ENCODE measurements around the gene SLC25A30.

Gene SLC25A30

GRCh38 chr13:45446181-45446580 is 28.0 kb upstream of the SLC25A30 start:
- TF ChIP-seq FOXP2 (optimal IDR thresholded peaks at IDR 0.05; ENCODE audit: borderline replicate concordance, extremely low read depth, extremely low read length, insufficient read depth) (no peak), SIN3A (IDR thresholded peaks at IDR 0.05; ENCODE audit: borderline replicate concordance, insufficient read depth, low read length) (no peak), TAF1 (IDR thresholded peaks at IDR 0.05; ENCODE audit: borderline replicate concordance, insufficient read depth, low read length) (no peak), REST (IDR thresholded peaks at IDR 0.05; ENCODE audit: insufficient read depth in 1 of 2, low read depth in 2 of 2, low read length in 2 of 2) (no peak), POLR2AphosphoS5 (IDR thresholded peaks at IDR 0.05; ENCODE audit: low read depth, low read length) (no peak)

- TF ChIP-seq SIN3A (IDR thresholded peaks at IDR 0.05; ENCODE audit: borderline replicate concordance, insufficient read depth, low read length) (no peak), REST (IDR thresholded peaks at IDR 0.05; ENCODE audit: insufficient read depth in 1 of 2, low read depth in 2 of 2, low read length in 2 of 2) (no peak), FOXP2 (optimal IDR thresholded peaks at IDR 0.05; ENCODE audit: borderline replicate concordance, extremely low read depth, extremely low read length, insufficient read depth) (no peak), POLR2AphosphoS5 (IDR thresholded peaks at IDR 0.05; ENCODE audit: low read depth, low read length) (no peak), TAF1 (IDR thresholded peaks at IDR 0.05; ENCODE audit: borderline replicate concordance, insufficient read depth, low read length) (no peak)
Observed at GRCh38 chr13:45445053-45445452, 26.9 kb upstream of the SLC25A30 start.

DNA sequence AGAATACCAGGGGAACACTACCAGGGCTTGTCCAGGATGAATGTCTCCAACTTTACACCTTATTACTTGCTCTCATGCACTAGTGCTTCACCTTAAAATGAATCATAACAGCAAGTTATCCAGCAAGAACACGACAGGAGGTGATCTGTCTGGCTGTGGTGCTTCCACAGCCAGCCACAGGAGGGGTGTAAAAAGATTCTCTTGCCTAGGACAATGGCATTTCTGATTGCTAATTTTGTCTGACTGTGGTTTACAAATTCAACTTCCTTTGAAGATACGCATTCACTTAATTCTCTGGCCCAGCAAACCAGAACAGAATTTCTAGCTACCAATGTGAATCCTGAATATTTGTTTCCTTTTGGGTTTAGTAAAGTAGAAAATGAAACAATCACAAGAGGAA is 23.5 kb upstream of the SLC25A30 start:
- TF ChIP-seq FOXP2 (optimal IDR thresholded peaks at IDR 0.05; ENCODE audit: borderline replicate concordance, extremely low read depth, extremely low read length, insufficient read depth) (no peak), REST (IDR thresholded peaks at IDR 0.05; ENCODE audit: insufficient read depth in 1 of 2, low read depth in 2 of 2, low read length in 2 of 2) (no peak), TAF1 (IDR thresholded peaks at IDR 0.05; ENCODE audit: borderline replicate concordance, insufficient read depth, low read length) (no peak), POLR2AphosphoS5 (IDR thresholded peaks at IDR 0.05; ENCODE audit: low read depth, low read length) (no peak), SIN3A (IDR thresholded peaks at IDR 0.05; ENCODE audit: borderline replicate concordance, insufficient read depth, low read length) (no peak)

GRCh38 chr13:45439781-45440462 is 21.7 kb upstream of the SLC25A30 start:
- no peak for TF ChIP-seq FOXP2 (optimal IDR thresholded peaks at IDR 0.05; ENCODE audit: borderline replicate concordance, extremely low read depth, extremely low read length, insufficient read depth)
- TF ChIP-seq POLR2AphosphoS5 (IDR thresholded peaks at IDR 0.05; ENCODE audit: low read depth, low read length): no peak
- TF ChIP-seq REST (IDR thresholded peaks at IDR 0.05; ENCODE audit: insufficient read depth in 1 of 2, low read depth in 2 of 2, low read length in 2 of 2): no peak
- no peak for TF ChIP-seq SIN3A (IDR thresholded peaks at IDR 0.05; ENCODE audit: borderline replicate concordance, insufficient read depth, low read length)
- no peak for TF ChIP-seq TAF1 (IDR thresholded peaks at IDR 0.05; ENCODE audit: borderline replicate concordance, insufficient read depth, low read length)
